Measurements from ENCODE around the gene ANKRD29. TPM values are rescaled to one million over a fixed set of nuclear protein-coding genes. Genes with fewer than 3 reads are reported as not detected.
"Not testable (repeated sequence)": the region's sequence is repeated elsewhere in the genome, so short reads cannot be mapped to it uniquely, and the experiment has no call there.

The ANKRD29 gene
- total RNA-seq, 1 experiment from 2014 or later, result 3.2 TPM

GRCh38 chr18:23658285-23658684, 4.4 kb downstream of the ANKRD29 start:
- no peak for DNase-seq (ENCODE audit: low read depth, low spot score)
- in situ Hi-C loops (cut with HindIII; ENCODE audit: low pct_unique_long_range_greater_than_20kb, low sequenced_read_pairs), result no loop called here

DNA sequence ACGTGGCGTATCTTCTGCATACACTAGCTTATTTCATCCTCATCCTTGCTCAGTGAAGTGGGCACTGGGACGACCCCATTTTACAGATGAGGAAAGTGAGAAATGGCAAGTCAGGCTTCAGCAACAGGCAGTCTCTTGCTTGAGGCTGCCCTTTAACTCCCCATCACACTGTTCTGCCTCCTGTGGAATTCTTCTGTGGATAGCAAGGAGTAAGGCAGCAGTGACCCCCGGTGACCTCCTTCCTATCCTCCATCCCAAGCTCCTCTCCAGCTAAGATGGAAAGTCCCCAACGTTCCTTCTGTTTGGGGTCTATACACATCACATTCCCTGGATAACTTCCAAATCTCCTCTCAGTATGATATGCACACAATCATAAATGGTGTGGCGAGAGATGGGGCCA, 10.5 kb downstream of the ANKRD29 start:
- no peak for DNase-seq (ENCODE audit: low read depth, low spot score)
- in situ Hi-C loops (cut with HindIII; ENCODE audit: low pct_unique_long_range_greater_than_20kb, low sequenced_read_pairs), result no loop called here

- DNase-seq (ENCODE audit: low read depth, low spot score), result no peak
- in situ Hi-C loops (cut with HindIII; ENCODE audit: low pct_unique_long_range_greater_than_20kb, low sequenced_read_pairs), result no loop called here
Observed at GRCh38 chr18:23650968-23651927, 11.5 kb downstream of the ANKRD29 start.

- in situ Hi-C loops (cut with HindIII; ENCODE audit: low pct_unique_long_range_greater_than_20kb, low sequenced_read_pairs), result no loop called here
Observed at GRCh38 chr18:23648940-23649607, 13.6 kb downstream of the ANKRD29 start.

GRCh38 chr18:23648456-23648855, 14.3 kb downstream of the ANKRD29 start:
- no peak for DNase-seq (ENCODE audit: low read depth, low spot score)
- in situ Hi-C loops (cut with HindIII; ENCODE audit: low pct_unique_long_range_greater_than_20kb, low sequenced_read_pairs), result no loop called here

More at GRCh38 chr18:23648940-23649607, 13.6 kb downstream of the ANKRD29 start:
- DNase-seq (ENCODE audit: low read depth, low spot score), result no peak

- in situ Hi-C loops (cut with HindIII; ENCODE audit: low pct_unique_long_range_greater_than_20kb, low sequenced_read_pairs), result no loop called here
- DNase-seq (ENCODE audit: low read depth, low spot score), result no peak
Observed at GRCh38 chr18:23646282-23646681, 16.4 kb downstream of the ANKRD29 start.

GRCh38 chr18:23645568-23646175, 17.0 kb downstream of the ANKRD29 start:
- in situ Hi-C loops (cut with HindIII; ENCODE audit: low pct_unique_long_range_greater_than_20kb, low sequenced_read_pairs), result no loop called here
- DNase-seq (ENCODE audit: low read depth, low spot score), result no peak

DNA sequence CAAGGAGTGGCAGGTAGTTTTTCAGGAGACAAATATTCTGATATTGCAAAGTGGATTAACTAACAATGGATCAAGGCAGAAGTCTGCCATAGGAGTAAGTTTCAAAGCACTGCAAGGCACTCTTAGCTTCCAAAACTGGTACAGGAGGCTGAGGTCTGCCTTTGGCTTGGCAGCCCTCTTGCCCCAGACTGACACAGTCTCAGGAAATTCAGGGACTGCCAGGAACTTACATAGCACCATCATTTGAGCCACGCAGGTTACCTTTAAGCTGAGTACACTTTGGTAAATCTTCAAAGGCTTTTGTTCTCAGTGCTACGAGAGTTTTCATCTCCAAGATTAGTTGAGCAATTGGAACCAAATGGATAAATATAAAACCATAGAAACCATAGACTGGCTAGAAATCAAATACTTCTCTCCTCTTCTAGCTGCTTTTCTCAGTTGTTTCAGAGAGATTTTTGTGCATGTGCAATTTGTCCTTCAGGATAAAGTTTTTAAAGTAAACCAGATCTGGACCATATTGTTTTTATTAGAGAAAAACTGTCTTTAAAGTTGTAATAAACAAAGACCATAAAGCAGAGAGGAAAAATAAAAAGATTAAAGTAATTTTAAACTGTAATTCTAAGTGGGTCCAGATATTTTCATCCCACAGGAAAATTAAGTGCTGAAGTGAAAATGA, 18.8 kb downstream of the ANKRD29 start:
- in situ Hi-C loops (cut with HindIII; ENCODE audit: low pct_unique_long_range_greater_than_20kb, low sequenced_read_pairs), result no loop called here
- no peak for DNase-seq (ENCODE audit: low read depth, low spot score)

DNA sequence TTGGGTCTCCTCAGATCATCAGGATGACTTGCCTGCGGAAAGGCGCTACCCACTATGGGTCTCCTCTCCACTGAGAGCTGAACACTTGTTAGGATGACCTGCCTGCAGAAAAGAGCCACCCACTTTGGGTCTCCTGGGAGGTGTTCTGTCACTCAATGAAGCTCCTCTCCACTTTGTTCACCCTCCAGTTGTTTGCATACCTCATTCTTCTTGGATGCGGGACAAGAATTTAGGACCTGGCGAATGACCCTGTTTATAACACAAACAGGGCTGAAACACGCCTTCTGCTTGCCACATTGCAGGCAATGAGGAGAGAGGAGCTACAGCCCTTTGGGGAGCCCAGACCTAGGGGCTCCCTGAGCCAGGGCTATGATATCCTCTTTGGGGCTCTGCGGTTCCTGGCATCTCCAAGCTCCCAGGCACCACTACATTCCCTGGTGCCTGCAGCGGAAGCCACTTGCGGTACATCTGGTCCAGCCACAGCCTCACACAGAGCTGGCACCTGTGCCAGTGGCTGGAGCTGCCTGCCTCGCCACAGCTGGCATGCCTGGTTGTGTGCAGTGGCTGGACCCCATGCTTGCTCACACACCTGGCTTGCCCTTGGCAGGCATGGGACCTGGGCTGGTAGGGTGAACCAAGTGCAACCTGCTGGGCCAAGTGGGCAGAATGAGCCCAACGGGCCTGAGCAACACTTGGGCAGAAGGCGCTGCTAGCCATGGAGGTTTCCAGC, 20.6 kb downstream of the ANKRD29 start:
- in situ Hi-C loops (cut with HindIII; ENCODE audit: low pct_unique_long_range_greater_than_20kb, low sequenced_read_pairs), result no loop called here
- no peak for DNase-seq (ENCODE audit: low read depth, low spot score)

DNA sequence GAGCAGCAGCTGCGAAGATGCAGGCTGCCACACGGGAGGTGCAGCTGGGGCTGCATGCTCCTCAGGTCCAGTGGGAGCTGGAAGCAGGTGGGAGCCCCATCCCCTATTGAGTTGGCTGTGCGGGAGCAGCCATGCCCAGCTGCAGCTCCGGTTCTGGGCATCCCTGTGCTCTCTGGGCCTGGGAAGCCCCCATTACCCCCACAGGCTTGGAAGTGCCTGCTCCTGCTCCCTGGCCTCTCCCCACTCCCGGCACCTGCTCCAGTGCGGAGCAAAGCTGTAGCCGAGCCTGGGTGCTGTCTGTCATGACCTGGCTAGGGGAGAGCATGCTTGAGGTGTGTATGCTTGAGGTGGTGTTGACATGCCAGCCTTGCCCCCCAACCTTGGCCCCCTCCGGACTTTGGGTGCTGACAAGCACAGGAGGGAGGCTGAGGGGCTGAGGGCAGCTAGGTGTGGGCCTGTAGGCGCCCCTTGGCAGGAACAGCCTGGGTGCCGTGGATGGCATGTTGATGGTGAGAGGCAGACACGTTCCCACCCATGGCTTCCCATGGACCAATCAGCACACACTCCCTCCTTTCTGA, 21.5 kb downstream of the ANKRD29 start:
- in situ Hi-C loops (cut with HindIII; ENCODE audit: low pct_unique_long_range_greater_than_20kb, low sequenced_read_pairs), result no loop called here
- DNase-seq (ENCODE audit: low read depth, low spot score), result no peak

DNA sequence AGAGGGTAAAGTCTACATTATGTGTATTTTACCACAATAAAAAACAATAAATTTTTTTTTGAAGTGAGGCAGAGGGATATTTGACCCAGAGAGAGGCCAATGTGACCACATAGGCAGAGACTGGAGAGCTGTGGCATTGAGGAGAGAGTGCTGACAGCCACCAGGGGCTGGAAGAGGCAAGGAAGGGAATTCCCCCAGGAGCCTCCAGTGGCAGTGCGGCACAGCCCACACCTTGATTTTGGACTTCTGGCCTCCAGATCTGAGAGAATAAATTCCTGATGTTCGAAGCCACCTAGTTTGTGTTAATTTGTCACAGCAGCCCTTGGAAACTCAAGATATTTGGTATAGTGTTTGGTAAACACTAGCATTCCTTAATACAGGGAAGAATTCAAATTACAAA, 22.7 kb downstream of the ANKRD29 start:
- in situ Hi-C loops (cut with HindIII; ENCODE audit: low pct_unique_long_range_greater_than_20kb, low sequenced_read_pairs), result no loop called here
- no peak for DNase-seq (ENCODE audit: low read depth, low spot score)

- in situ Hi-C loops (cut with HindIII; ENCODE audit: low pct_unique_long_range_greater_than_20kb, low sequenced_read_pairs); DNase-seq (ENCODE audit: low read depth, low spot score): not testable (repeated sequence)
Observed at GRCh38 chr18:23636433-23636832, 26.3 kb downstream of the ANKRD29 start.

DNA sequence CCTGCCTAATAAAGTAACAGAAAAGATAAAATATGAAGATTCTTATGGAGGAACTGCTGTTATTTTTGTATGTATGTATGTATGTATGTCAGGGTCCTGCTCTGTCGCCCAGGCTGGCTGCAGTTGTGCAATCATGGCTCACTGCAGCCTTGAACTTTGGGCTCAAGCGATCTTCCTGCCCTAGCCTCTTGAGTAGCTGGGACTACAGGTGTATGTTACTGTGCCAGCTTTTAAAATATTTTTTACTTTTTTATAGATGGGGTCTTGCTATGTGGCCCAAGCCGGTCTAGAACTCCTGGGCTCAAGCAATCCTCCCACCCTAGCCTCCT, 26.7 kb downstream of the ANKRD29 start:
- no peak for DNase-seq (ENCODE audit: low read depth, low spot score)
- in situ Hi-C loops (cut with HindIII; ENCODE audit: low pct_unique_long_range_greater_than_20kb, low sequenced_read_pairs), result no loop called here

DNA sequence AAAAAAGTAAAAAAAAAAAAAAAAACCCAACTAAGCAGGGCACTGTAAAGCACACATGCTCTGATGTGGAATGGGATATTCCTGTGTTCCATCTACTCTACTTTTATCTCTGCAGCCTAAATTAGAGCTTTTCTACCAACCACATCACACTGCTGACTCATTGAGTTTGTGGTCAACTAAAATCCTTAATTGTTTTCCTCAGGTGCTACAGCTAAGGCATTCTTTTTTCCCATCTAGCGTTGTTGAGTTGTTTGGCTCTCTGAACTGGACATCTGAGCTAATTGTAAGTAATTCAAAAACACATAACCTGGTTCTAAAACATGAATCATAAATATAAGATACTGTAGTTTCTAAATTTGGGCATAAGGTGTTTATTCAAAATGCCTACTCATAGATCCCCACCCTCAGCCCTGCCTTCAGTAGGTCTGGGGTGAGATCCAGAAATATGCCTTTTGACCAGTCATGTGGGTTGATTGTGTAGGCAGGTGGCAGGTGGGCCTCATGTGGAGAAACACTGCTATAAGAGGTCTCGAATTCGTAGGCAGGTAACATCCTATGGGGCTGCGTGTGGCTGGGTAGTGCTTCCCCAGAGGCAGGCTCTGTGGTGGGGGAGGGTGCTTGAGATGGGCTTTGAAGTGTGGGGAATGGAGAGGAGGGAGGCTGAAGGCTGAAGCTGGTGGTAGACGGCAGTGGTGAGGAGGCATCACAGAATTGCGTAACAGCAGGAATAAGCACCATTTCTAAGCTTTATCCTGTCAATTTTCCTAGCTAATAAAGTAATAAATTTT, 27.2 kb downstream of the ANKRD29 start:
- in situ Hi-C loops (cut with HindIII; ENCODE audit: low pct_unique_long_range_greater_than_20kb, low sequenced_read_pairs), result no loop called here
- DNase-seq (ENCODE audit: low read depth, low spot score), result no peak

DNA sequence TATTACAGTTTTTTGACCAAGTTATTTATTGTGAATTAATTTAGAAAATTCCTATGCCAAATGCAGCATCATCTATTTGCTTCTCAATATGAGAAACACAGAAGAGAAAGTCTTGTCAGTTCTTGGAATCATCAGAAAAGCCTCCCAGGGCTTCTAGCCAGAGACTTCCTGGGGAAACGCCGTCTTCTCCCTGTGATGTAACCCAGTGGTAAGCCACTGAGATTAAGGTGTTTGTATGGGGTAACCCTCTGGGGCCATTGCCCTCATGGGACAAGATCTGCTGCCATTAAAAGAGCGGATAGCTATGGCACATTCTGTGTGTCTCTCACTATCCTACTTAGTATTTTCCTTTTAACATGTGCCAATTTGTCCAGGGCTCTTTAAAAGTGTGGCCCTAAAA, 28.0 kb downstream of the ANKRD29 start:
- no peak for DNase-seq (ENCODE audit: low read depth, low spot score)
- in situ Hi-C loops (cut with HindIII; ENCODE audit: low pct_unique_long_range_greater_than_20kb, low sequenced_read_pairs), result no loop called here

GRCh38 chr18:23632615-23633014, 30.1 kb downstream of the ANKRD29 start:
- in situ Hi-C loops (cut with HindIII; ENCODE audit: low pct_unique_long_range_greater_than_20kb, low sequenced_read_pairs), result no loop called here
- no peak for DNase-seq (ENCODE audit: low read depth, low spot score)
